A549 (cell line): ENCODE data around the gene IGSF9. TPM values are rescaled to one million over a fixed set of nuclear protein-coding genes. Genes with fewer than 3 reads are reported as not detected.

Experiments used
- ATAC-seq, 2 experiments: fragments of 200-7000 bp in 1 of 2; fragments of >200 bp in 1 of 2; cut with Nextera tagmentation in 1 of 2; cut with Tn5 transposase in 1 of 2; 3 replicates each; pipeline versions ENCODE4 v1.8.0 to v1.9.1; 2018 to 2020; ENCODE audit warnings: mild to moderate bottlenecking in 1 of 2, moderate library complexity in 1 of 2
- CTCF ChIA-PET: fragments of 300-600 bp; sonication (Branson Sonifier 250); formaldehyde crosslinking; extraction: SDS; loops from one replicate; lab custom pipeline; 2021; ENCODE audit warnings: antibody characterized with exemption, inconsistent platforms; lab: Yijun Ruan, JAX
- POLR2A ChIA-PET: fragments of 350-600 bp; formaldehyde crosslinking; extraction: SDS; loops from one replicate; lab custom pipeline; 2021; ENCODE audit warnings: antibody characterized with exemption, inconsistent platforms; lab: Yijun Ruan, JAX
- DNase-seq, 2 experiments: peaks; one replicate each; pipeline versions ENCODE4 v3.0.0 to v3.0.0-alpha.2; 2011 to 2016; ENCODE audit warnings: low read depth in 1 of 2, low spot score in 1 of 2
- FAIRE-seq: peaks from 2 replicates; lab custom pipeline; 2011; peaks lifted over from hg19 to GRCh38; lab: Jason Lieb, UNC
- H3K27ac ChIP-seq, 2 experiments: fragments of >200 bp; sonication (Bioruptor Twin); formaldehyde crosslinking; 3 replicates each; pipeline ENCODE4 v1.5.1; 2016 to 2017
- H3K4me1 ChIP-seq: fragments of >200 bp; sonication (Bioruptor Twin); formaldehyde crosslinking; 3 replicates; pipeline ENCODE4 v1.6.1; 2016
- H3K4me2 ChIP-seq: fragments of >200 bp; sonication (Bioruptor Twin); formaldehyde crosslinking; 3 replicates; pipeline ENCODE4 v1.6.1; 2016
- H3K4me3 ChIP-seq: fragments of >200 bp; sonication (Bioruptor Twin); formaldehyde crosslinking; 3 replicates; pipeline ENCODE4 v1.5.1; 2016
- H3K9me3 ChIP-seq: fragments of >200 bp; sonication (Bioruptor Twin); formaldehyde crosslinking; 3 replicates; pipeline ENCODE4 v1.6.1; 2016
- BHLHE40 ChIP-seq: IDR thresholded peaks from 2 replicates; pipeline ENCODE4 v1.6.1; 2012; ENCODE audit warnings: low read depth, low read length, inconsistent platforms
- CBX2 ChIP-seq: fragments of 200-600 bp; sonication (generic); IDR thresholded peaks from 2 replicates; pipeline ENCODE4 v1.6.1; 2016; ENCODE audit warnings: low read depth, mild to moderate bottlenecking, borderline replicate concordance
- CHD2 ChIP-seq: fragments of 150-350 bp; IDR thresholded peaks from 2 replicates; pipeline ENCODE4 v1.6.1; 2014; ENCODE audit warnings: low read length; ENCODE audit not compliant: partially characterized antibody
- EHMT2 ChIP-seq: fragments of 200-600 bp; sonication (generic); IDR thresholded peaks from 2 replicates; pipeline ENCODE4 v1.6.1; 2016; ENCODE audit warnings: antibody characterized with exemption, low read depth, mild to moderate bottlenecking, moderate library complexity
- EP300 ChIP-seq, 2 experiments: fragments of >200 bp; sonication (Bioruptor Twin); formaldehyde crosslinking; IDR thresholded peaks; 2 replicates in 1 of 2; 3 replicates in 1 of 2; pipeline ENCODE4 v1.6.1; 2016 to 2017
- ESRRA ChIP-seq: fragments of 150-350 bp; IDR thresholded peaks from 2 replicates; pipeline ENCODE4 v1.6.1; 2014; ENCODE audit warnings: mild to moderate bottlenecking, low read length, borderline replicate concordance
- FOSB ChIP-seq: fragments of 250-450 bp; sonication (Bioruptor Pico); IDR thresholded peaks from 2 replicates; pipeline ENCODE4 v1.5.0; 2020; ENCODE audit warnings: mild to moderate bottlenecking, moderate library complexity
- FOSL2 ChIP-seq, 2 experiments: fragments of 450-650 bp in 1 of 2; fragments of >200 bp in 1 of 2; sonication (Bioruptor Twin) in 1 of 2; formaldehyde crosslinking; IDR thresholded peaks; 2 replicates each; pipeline versions ENCODE4 v1.5.0 to v1.6.1; 2016 to 2020; ENCODE audit warnings: mild to moderate bottlenecking in 1 of 2, moderate library complexity in 1 of 2
- FOXS1 ChIP-seq: fragments of 250-450 bp; sonication (Bioruptor Pico); IDR thresholded peaks from 2 replicates; pipeline ENCODE4 v1.5.0; 2020; ENCODE audit warnings: mild to moderate bottlenecking, moderate library complexity
- GATA3 ChIP-seq: IDR thresholded peaks from 2 replicates; pipeline ENCODE4 v1.6.1; 2012; ENCODE audit warnings: borderline replicate concordance
- HDAC2 ChIP-seq: fragments of 200-600 bp; sonication (generic); IDR thresholded peaks from 2 replicates; pipeline ENCODE4 v1.6.1; 2016
- HES2 ChIP-seq: fragments of >200 bp; sonication (Bioruptor Twin); formaldehyde crosslinking; IDR thresholded peaks from 2 replicates; pipeline ENCODE4 v1.6.1; 2016
- HOXA7 ChIP-seq: fragments of 250-450 bp; sonication (Bioruptor Pico); IDR thresholded peaks from 2 replicates; pipeline ENCODE4 v1.5.0; 2020; ENCODE audit warnings: mild to moderate bottlenecking, moderate library complexity
- HOXB13 ChIP-seq: fragments of 250-450 bp; sonication (Bioruptor Pico); IDR thresholded peaks from 2 replicates; pipeline ENCODE4 v1.5.0; 2020; ENCODE audit warnings: low read depth, mild to moderate bottlenecking, moderate library complexity
- HOXB5 ChIP-seq: fragments of 250-450 bp; sonication (Bioruptor Pico); IDR thresholded peaks from 2 replicates; pipeline ENCODE4 v1.5.0; 2020; ENCODE audit warnings: mild to moderate bottlenecking, moderate library complexity
- JUNB ChIP-seq: fragments of >200 bp; sonication (Bioruptor Twin); formaldehyde crosslinking; IDR thresholded peaks from 2 replicates; pipeline ENCODE4 v1.6.1; 2016
- KDM1A ChIP-seq: fragments of 200-600 bp; sonication (generic); IDR thresholded peaks from 2 replicates; pipeline ENCODE4 v1.6.1; 2016; ENCODE audit warnings: low read depth, mild to moderate bottlenecking
- KDM5A ChIP-seq: fragments of 200-600 bp; sonication (generic); IDR thresholded peaks from 2 replicates; pipeline ENCODE4 v1.6.1; 2016; ENCODE audit warnings: antibody characterized with exemption, mild to moderate bottlenecking
- MAFK ChIP-seq: fragments of 450-650 bp; IDR thresholded peaks from 2 replicates; pipeline ENCODE4 v1.6.1; 2014; ENCODE audit not compliant: partially characterized antibody
- MAZ ChIP-seq: fragments of 150-350 bp; IDR thresholded peaks from 2 replicates; pipeline ENCODE4 v1.6.1; 2014; ENCODE audit warnings: antibody characterized with exemption, low read depth, low read length, borderline replicate concordance
- MYC ChIP-seq: IDR thresholded peaks from 2 replicates; pipeline ENCODE4 v1.6.1; 2012; ENCODE audit warnings: mild to moderate bottlenecking, inconsistent platforms, low read length, improper control_type of control experiment, borderline replicate concordance
- NPAS2 ChIP-seq: fragments of 250-450 bp; sonication (Bioruptor Pico); IDR thresholded peaks from 2 replicates; pipeline ENCODE4 v1.8.0; 2022; ENCODE audit warnings: mild to moderate bottlenecking, moderate library complexity, borderline replicate concordance
- NR3C1 ChIP-seq: fragments of >200 bp; sonication (Bioruptor Twin); formaldehyde crosslinking; IDR thresholded peaks from 3 replicates; pipeline ENCODE4 v1.6.1; 2017
- RAD21 ChIP-seq, 2 experiments: fragments of >200 bp in 1 of 2; sonication (Bioruptor Twin) in 1 of 2; formaldehyde crosslinking in 1 of 2; IDR thresholded peaks in 1 of 2; conservative IDR thresholded peaks in 1 of 2; 2 replicates in 1 of 2; 3 replicates in 1 of 2; pipeline ENCODE4 v1.6.1; 2012 to 2018; ENCODE audit warnings: inconsistent platforms in 1 of 2
- RARB ChIP-seq: fragments of 250-450 bp; sonication (Bioruptor Pico); IDR thresholded peaks from 2 replicates; pipeline ENCODE4 v1.8.0; 2021; ENCODE audit warnings: mild to moderate bottlenecking, moderate library complexity
- RCOR1 ChIP-seq: fragments of 150-350 bp; IDR thresholded peaks from 2 replicates; pipeline ENCODE4 v1.6.1; 2014; ENCODE audit warnings: antibody characterized with exemption, low read length, low read depth
- TFCP2L1 ChIP-seq: fragments of 250-450 bp; sonication (Bioruptor Pico); IDR thresholded peaks from 2 replicates; pipeline ENCODE4 v1.5.0; 2021; ENCODE audit warnings: mild to moderate bottlenecking
- USF2 ChIP-seq: fragments of 450-650 bp; IDR thresholded peaks from 2 replicates; pipeline ENCODE4 v1.6.1; 2014; ENCODE audit warnings: antibody characterized with exemption
- WGBS: methylation state at CpG from one replicate; pipeline ENCODE4 v1.1.6; 2017; ENCODE audit errors: missing lambda C conversion rate; 5-methylcytosine and 5-hydroxymethylcytosine counted together
- polyA plus RNA-seq, 4 experiments: library from polyadenylated mRNA; depleted of rRNA in 3 of 4; stranded (reverse); fragments of >200 nt; fragmentation: RNase III in 1 of 4; extraction: RNeasy Plus Mini Kit Qiagen cat#74134 plus additional on column Dnase treatment in 1 of 4; gene quantifications; 2 replicates in 3 of 4; 3 replicates in 1 of 4; pipeline ENCODE4 v1.2.3, GENCODE V29; 2011 to 2017

IGSF9 gene
- polyA plus RNA-seq, 2 of the 4 experiments (the other 2 are of a cell fraction) = 0.06 to 0.54 TPM

GRCh38 chr1:159898527-159898926 lies 46.9 kb downstream of the IGSF9 start:
- FAIRE-seq (no peak), DNase-seq (no peak), ATAC-seq (no peak)
- TF ChIP-seq CBX2 = no peak
- TF ChIP-seq GATA3 = no peak
- TF ChIP-seq EHMT2 = no peak
- TF ChIP-seq EP300 (IDR thresholded peaks at IDR 0.05) = no peak
- Histone ChIP-seq H3K4me2 (no peak overlapping the region), H3K4me3 (no peak overlapping the region), H3K27ac (no peak overlapping the region), H3K9me3 (no peaks in the 10 kb centered on the region), H3K4me1 (no peaks in the 10 kb centered on the region)
- ChIA-PET POLR2A (no interaction called here), CTCF (interaction anchor here (1.2 to 14.9 kb wide), 2 partner anchors 99 to 109 kb away, joined by 3 to 565 read pairs; partner anchors contain the start of gene FCRL6)
- 80% methylated on average over 3 of the region's 3 CpGs for WGBS

- TF ChIP-seq NPAS2 = no peak
- no peak for TF ChIP-seq JUNB
- TF ChIP-seq RCOR1 = no peak
- no peak for TF ChIP-seq MAZ
- no peak for TF ChIP-seq CBX2
- TF ChIP-seq CHD2 = no peak
- no peak for TF ChIP-seq KDM5A
- no peak for TF ChIP-seq MYC
- TF ChIP-seq RARB (CRISPR knock-in tag) = no peak
- TF ChIP-seq KDM1A = no peak
- no peak for TF ChIP-seq BHLHE40
- no peak for TF ChIP-seq HES2
- no peak for TF ChIP-seq FOSL2 (IDR thresholded peaks at IDR 0.05)
- no peak for TF ChIP-seq FOSL2 (CRISPR knock-in tag; IDR thresholded peaks at IDR 0.05)
- TF ChIP-seq HOXB13 (CRISPR knock-in tag) = no peak
- TF ChIP-seq ESRRA = no peak
- no peak for TF ChIP-seq FOXS1
- no peak for TF ChIP-seq EHMT2
- TF ChIP-seq RAD21 (conservative IDR thresholded peaks at IDR 0.05 in 1 of 2, IDR thresholded peaks at IDR 0.05 in 1 of 2) = no peak
- TF ChIP-seq USF2 = no peak
- H3K27ac ChIP-seq = no peak overlapping the region
- no peak overlapping the region for H3K4me2 ChIP-seq
- DNase-seq (no peak), FAIRE-seq (no peak), ATAC-seq (no peak)
- CTCF ChIA-PET = interaction anchor here (1.2 to 14.9 kb wide), 4 partner anchors 14 to 109 kb away, joined by 3 to 565 read pairs (median 102); partner anchors contain the start of gene FCRL6
- WGBS = 91% methylated on average over 3 of the region's 3 CpGs
- no peaks in the 10 kb centered on the region for H3K9me3 ChIP-seq
- no peaks in the 10 kb centered on the region for H3K4me1 ChIP-seq
- H3K4me3 ChIP-seq = no peak overlapping the region
- POLR2A ChIA-PET = no interaction called here
These were observed 47.5 kb downstream of the IGSF9 start for GRCh38 chr1:159897962-159898361.

- Histone ChIP-seq H3K9me3 (no peaks in the 10 kb centered on the region), H3K4me2 (no peak overlapping the region), H3K4me1 (no peaks in the 10 kb centered on the region), H3K4me3 (no peak overlapping the region), H3K27ac (no peak overlapping the region)
- no peak for ATAC-seq
- ChIA-PET CTCF (interaction anchor here (0.6 to 14.9 kb wide), 8 partner anchors 25 to 685 kb away, joined by 3 to 565 read pairs (median 6); partner anchors contain the start of genes DUSP23, FCRL6 and TAGLN2), POLR2A (no interaction called here)
- no peak for FAIRE-seq
- 71% methylated on average over 3 of the region's 3 CpGs for WGBS
- no peak for DNase-seq
- no peak for TF ChIP-seq HOXB5 (CRISPR knock-in tag)
- no peak for TF ChIP-seq HOXA7 (CRISPR knock-in tag)
- TF ChIP-seq TFCP2L1 (CRISPR knock-in tag) = no peak
- TF ChIP-seq HDAC2 = no peak
- no peak for TF ChIP-seq FOSB
- no peak for TF ChIP-seq NR3C1
- peak; percentile 3 for TF ChIP-seq MAFK
These were observed 48.9 kb downstream of the IGSF9 start for GRCh38 chr1:159896546-159896930.
